ENCODE results near the gene POLL.

DNA sequence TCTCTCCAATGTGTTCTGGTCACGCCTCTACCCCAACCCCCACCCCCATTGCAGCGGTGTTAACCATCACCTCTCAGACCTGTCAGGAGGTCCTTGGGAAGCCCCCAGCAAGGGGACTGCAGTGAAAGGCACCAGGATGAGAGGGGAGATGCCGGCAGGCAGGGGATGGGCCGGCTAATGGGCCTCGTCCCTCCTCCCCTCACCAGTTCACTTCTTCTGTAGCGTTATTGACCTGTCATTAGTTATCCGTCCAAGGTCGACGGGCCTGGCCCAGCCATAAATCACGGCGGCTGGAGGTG, 18.8 kb downstream of the POLL start:
- TF ChIP-seq, protein P1, sequence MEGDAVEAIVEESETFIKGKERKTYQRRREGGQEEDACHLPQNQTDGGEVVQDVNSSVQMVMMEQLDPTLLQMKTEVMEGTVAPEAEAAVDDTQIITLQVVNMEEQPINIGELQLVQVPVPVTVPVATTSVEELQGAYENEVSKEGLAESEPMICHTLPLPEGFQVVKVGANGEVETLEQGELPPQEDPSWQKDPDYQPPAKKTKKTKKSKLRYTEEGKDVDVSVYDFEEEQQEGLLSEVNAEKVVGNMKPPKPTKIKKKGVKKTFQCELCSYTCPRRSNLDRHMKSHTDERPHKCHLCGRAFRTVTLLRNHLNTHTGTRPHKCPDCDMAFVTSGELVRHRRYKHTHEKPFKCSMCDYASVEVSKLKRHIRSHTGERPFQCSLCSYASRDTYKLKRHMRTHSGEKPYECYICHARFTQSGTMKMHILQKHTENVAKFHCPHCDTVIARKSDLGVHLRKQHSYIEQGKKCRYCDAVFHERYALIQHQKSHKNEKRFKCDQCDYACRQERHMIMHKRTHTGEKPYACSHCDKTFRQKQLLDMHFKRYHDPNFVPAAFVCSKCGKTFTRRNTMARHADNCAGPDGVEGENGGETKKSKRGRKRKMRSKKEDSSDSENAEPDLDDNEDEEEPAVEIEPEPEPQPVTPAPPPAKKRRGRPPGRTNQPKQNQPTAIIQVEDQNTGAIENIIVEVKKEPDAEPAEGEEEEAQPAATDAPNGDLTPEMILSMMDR (optimal IDR thresholded peaks at IDR 0.05 in 1 of 3, IDR thresholded peaks at IDR 0.05 in 1 of 3, conservative IDR thresholded peaks at IDR 0.05 in 1 of 3; ENCODE audit: extremely low read depth in 1 of 3, insufficient read depth in 2 of 3, low read length in 3 of 3), result no peak
- TF ChIP-seq EZH2 (IDR thresholded peaks at IDR 0.05; ENCODE audit: low read length), result no peak

All from keratinocyte (primary cell).